T-helper 1 cell (primary cell): Measurements from ENCODE around the gene RPS18.
A peak's percentile ranks its signal among the peaks of the same experiment; 100 is the strongest.
"Not testable (repeated sequence)": the region's sequence is repeated elsewhere in the genome, so short reads cannot be mapped to it uniquely, and the experiment has no call there.

ENCODE experiments used
- DNase-seq, 5 donors: peaks; one replicate each; pipeline ENCODE4 v3.0.0-alpha.2; 2012 to 2020

RPS18 gene

DNA sequence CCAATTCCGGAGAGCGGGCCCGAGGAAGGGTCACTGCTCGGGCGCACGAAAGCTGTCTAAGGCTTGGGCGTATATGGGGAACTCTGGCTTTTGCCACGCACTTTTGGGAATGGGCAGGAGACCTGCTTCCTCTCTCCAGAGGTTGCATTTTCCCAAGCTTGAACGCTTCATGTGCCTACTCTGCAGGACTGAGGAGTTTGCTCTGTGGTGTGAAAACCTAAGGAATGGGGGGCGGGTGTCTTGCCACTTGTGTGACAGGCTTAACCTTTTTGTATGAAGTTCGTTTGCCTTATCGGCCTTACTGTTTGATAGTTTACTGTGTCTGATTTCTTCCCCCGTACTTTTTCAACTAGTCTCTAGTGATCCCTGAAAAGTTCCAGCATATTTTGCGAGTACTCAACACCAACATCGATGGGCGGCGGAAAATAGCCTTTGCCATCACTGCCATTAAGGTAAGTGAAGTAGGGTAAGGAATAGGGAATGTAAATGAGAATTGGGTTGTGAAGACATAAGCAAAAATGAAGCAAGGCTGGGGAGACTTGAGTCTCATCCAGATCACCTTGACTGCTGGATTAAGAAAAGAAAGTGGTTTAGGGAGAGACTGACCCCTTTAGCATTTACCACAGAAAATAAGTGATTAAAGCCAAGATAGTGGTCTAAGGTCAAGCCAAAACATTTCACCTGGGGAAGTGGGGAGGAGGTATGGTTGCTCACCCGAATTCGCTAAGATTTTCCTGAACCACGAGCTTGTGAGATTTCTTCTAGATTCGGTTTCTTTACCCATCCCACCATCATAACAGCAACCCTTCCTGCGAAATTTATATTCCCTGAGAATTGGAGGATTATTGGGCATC, 627 bp downstream of the RPS18 start:
- DNase-seq: no peak

DNA sequence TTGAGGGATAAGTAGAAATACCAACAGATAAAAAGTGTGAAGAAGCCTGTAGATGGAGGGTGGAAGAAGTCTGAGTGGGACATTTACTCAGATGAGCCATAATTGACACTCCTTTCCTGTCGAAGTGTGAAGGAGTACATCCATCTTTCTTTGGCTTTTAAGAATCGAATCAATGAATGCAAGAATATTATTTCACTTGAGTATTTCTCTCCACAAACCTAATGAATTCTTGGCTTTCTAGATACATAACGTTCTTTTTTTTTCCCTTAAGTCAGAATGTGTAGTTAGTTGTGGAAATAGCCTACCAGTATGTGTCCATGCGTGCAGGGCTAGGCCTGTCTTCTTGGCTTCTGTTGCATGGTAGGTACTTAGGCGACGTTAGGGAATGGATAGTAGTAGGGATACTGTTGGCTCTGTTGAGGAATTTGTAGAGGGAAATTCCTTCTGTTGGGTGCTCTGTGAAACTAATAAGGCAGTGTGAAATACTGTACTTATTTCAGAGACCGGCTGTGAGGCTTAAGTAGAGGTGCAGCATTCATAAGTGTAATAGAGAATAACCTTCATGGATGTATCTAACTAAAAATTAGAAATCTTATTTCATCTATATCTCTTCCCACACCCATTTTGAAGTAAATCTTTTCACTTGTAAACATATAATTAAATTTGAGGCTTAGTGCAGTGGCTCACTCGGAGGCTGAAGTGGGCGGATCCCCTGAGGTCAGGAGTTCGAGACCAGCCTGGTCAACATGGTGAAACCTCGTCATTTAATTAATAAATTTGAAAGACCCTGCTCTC, 1.5 kb downstream of the RPS18 start:
- DNase-seq: no peak

DNA sequence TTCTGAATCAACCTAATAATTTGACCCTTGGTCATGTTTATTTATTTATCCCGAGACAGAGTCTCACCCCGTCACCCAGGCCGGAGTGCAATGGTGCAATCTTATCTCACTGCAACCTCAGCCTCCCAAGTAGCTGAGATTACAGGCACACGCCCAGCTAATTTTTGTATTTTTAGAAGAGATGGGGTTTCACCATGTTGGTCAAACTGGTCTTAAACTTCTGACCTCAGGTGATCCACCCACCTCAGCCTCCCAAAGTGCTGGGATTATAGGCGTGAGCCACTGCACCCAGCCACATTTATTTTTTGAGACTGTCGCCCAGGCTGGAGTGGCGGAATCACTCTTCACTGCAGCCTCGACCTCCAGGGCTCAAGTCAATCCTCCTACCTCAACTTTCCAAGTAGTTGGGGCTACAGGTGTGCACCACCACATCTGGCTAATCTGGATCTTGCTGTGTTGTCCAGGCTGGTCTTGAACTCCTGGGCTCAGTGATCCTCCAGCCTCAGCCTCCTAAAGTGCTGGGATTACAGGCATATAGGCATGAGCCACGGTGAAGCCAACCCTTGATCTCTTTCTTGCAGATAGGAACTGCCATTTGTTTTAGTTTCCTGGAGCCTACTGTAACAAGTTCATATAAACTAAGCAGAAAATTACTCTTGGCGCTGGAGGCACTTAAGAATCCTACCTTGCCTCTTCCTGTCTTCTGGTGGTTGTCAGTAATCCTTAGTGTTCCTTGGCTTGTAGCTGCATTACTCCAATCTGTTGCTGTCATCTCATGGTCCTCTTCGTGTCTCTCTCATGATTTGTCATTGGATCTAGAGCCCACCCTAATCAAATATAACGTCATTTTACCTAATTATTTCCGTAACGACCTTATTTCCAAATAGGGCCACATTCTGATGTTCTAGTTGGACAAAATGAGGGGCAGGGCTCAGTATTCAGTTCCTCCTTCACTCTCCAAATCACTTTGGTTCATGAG, 2.3 kb downstream of the RPS18 start:
- DNase-seq: no peak

DNA sequence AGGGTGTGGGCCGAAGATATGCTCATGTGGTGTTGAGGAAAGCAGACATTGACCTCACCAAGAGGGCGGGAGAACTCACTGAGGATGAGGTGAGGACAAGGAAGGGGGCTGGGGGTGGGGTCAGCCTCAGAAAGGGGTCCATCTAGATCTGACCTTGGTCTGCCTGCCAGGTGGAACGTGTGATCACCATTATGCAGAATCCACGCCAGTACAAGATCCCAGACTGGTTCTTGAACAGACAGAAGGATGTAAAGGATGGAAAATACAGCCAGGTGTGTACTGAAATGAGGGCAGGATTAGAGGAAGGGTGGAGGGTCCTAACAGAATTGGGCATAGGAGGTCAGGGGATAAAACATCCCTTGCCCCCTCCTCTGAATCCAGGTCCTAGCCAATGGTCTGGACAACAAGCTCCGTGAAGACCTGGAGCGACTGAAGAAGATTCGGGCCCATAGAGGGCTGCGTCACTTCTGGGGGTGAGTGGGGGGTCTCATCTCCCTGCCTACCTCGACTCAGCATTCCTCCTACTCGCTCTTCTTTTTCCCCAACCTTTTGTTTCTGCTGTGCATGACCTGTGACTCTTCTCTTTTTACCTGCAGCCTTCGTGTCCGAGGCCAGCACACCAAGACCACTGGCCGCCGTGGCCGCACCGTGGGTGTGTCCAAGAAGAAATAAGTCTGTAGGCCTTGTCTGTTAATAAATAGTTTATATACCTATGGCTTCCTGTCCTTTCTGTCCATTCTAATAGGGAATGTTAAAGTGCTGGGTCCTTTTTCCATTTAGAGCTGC, 4.1 kb downstream of the RPS18 start:
- not testable (repeated sequence) for DNase-seq

DNA sequence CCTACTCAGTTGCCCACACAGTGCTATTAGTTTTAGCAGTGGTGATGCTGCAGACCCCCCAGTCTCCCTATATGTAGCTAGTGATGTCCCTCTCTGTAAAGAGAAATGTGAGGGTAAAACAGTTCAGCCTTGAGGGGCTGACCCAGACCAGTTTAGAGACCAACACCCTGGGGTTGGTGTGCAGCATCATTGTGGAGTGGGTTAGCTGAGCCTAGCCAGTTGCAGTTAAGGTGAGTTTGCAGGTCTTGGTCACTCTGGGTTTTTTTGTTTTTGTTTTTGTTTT, 4.6 kb downstream of the RPS18 start:
- DNase-seq: no peak

DNA sequence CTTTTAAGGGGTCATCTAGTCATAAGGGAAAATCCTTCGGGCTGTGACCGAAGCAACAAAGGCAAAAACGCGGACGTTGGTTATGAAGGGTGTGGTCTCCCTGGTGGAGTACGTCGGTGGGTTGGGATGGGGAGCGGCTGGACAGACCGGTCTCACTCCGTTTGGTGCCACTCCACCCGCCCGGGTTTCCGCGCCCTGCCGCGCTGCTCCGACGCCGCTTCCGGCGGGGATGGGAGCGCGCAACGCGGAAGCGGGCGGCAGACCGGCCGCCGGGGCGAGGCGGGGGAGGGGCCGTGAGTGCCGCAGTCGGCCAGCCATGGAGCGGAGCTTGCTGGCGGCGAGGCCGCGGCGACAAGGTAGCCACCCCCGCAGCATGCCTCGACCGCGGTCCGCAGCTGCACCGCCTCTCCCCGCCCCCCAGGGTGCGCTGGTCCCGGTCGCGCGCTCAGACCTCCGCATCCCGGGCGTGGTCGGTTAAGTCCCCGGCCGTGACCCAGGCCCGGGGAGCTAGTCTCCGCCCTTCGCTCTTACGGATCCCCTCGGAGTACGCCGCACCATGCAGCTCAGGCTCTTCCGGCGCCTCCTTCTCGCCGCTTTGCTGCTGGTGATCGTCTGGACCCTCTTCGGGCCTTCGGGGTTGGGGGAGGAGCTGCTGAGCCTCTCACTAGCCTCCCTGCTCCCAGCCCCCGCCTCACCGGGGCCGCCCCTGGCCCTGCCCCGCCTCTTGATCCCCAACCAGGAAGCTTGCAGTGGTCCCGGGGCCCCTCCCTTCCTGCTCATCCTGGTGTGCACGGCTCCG, 5.2 kb downstream of the RPS18 start, which contains the start of gene B3GALT4:
Gene B3GALT4, plus strand, starts transcription at position 260 of the 799 bp plus-strand sequence. Its CDS starts 297 bp downstream, at position 557.
- peak; percentile 50 to 84 (median 60) for DNase-seq

DNA sequence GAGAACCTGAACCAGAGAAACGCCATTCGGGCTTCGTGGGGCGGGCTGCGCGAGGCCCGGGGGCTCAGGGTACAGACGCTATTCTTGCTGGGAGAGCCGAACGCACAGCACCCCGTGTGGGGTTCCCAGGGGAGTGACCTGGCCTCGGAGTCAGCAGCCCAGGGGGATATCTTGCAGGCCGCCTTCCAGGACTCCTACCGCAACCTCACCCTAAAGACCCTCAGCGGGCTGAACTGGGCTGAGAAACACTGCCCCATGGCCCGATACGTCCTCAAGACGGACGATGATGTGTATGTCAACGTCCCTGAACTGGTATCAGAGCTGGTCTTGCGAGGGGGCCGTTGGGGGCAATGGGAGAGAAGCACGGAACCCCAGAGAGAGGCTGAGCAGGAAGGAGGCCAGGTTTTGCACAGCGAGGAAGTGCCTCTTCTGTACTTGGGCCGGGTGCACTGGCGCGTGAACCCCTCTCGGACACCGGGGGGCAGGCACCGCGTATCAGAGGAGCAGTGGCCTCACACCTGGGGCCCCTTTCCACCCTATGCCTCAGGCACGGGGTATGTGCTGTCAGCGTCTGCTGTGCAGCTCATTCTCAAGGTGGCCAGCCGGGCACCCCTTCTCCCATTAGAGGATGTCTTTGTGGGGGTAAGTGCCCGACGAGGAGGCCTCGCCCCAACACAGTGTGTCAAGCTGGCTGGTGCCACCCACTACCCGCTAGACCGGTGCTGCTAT, 6.0 kb downstream of the RPS18 start:
- DNase-seq: peak in 2 of 5 donors; percentile 24 to 27

DNA sequence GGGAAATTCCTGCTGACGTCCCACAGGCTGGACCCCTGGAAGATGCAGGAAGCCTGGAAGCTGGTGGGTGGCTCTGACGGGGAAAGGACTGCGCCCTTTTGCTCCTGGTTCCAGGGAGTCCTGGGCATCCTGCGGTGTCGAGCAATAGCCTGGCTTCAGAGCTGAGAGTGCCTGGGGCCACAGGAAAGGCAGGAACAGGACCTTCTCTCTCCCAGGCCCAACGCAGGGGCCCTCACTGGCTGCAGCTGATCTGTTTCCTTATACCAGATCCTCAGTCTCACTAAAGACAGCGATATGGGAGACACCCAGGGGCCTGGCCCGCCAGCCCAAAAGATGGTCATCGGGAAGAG, 6.5 kb downstream of the RPS18 start:
- DNase-seq: no peak

DNA sequence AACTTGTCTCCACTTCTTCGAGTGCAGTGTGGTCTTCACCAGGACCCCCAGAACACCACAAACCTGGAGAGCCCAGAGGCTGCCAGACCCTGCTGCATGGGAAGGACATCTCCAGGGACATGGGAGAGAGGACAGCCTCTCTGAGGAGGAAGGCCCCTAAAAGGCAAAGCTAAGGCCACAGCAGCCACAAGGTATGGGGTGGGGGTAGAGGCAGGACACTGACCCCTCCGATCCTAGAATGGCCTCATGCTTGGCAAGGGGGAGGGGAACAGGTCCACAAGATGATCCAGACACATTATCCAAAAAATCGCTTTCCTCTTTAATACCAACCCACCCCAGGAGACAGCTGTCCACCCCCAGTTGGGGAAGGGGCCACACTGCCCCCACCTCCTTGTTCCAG, 6.9 kb downstream of the RPS18 start:
- no peak for DNase-seq

DNA sequence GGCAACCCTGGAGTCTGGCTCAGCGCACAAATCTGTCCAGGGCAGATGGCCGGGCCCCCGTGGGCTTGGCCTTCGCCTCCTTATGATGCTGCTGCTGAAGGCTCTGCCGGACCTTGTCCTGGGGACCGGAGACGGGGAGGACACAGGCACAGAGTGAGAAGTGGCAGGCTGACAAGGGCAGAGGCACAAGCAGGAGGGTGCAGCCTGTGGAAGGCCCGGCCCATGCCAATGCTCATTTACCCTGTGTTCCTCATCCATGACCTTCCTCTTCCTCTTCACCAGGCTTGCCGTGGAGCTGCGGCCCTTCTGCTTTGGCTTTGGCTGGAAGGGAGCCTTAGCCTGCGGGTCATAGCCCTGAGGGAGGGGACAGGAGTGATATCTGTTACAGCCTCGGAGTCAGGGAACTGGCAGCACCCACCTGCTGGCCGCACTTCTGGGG, 7.4 kb downstream of the RPS18 start:
- DNase-seq: no peak

DNA sequence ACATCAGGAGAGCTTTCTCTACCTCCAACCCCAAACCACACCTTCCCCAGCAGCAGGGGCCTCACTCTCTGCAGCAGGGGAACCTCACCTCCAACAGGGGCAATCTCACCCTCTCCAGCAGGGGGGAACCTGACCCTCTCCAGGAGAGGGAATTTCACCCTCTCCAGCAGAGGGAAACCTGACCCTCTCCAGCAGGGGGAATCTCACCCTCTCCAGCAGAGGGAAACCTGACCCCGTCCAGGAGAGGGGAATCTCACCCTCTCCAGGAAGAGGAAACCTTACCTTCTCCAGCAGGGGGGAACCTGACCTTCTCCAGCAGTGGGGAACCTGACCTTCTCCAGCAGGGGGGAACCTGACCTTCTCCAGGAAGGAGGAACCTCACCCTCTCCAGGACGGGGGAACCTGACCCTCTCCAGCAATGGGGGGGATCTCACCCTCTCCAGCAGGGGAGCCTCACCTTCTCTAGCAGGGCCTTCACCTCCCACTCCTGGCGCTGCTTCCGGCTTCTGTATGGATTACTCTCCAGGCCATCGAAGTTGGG, 8.2 kb downstream of the RPS18 start:
- no peak for DNase-seq

DNA sequence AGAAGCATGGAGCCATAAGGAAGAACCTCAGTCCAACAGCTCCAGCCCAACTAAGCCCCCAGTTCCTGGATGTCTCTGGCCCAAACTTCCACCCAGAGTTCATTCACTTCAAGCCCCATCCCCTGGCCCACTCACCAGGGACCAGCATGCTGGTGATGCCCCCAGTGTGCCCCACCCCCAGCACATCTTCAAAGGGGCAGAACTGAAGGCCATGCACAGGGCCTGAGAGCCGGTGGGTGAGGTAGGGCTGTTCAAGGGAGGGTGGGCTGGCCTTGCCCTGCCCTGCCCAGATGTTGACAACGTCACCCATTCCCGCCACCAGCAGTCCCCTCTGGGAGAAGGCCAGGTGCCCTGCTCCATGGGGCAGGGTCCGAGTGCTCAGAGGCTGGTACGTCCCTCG, 8.7 kb downstream of the RPS18 start:
- no peak for DNase-seq

DNA sequence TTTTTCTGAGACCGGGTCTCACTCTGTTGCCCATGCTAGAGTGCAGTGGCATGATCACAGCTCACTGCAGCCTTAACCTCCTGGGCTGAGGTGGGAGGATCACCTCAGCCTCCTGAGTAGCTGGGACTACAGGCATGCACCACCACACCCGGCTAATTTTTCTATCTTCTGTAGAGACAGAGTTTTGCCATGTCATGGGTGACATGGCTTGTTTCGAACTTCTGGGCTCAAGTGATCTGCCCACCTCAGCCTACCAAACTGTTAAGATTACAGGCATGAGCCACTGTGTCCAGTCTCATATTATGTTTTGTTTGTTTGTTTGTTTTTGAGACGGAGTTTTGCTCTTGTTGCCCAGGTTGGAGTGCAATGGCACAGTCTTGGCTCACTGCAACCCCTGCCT, 13.3 kb downstream of the RPS18 start:
- DNase-seq: not testable (repeated sequence)

DNA sequence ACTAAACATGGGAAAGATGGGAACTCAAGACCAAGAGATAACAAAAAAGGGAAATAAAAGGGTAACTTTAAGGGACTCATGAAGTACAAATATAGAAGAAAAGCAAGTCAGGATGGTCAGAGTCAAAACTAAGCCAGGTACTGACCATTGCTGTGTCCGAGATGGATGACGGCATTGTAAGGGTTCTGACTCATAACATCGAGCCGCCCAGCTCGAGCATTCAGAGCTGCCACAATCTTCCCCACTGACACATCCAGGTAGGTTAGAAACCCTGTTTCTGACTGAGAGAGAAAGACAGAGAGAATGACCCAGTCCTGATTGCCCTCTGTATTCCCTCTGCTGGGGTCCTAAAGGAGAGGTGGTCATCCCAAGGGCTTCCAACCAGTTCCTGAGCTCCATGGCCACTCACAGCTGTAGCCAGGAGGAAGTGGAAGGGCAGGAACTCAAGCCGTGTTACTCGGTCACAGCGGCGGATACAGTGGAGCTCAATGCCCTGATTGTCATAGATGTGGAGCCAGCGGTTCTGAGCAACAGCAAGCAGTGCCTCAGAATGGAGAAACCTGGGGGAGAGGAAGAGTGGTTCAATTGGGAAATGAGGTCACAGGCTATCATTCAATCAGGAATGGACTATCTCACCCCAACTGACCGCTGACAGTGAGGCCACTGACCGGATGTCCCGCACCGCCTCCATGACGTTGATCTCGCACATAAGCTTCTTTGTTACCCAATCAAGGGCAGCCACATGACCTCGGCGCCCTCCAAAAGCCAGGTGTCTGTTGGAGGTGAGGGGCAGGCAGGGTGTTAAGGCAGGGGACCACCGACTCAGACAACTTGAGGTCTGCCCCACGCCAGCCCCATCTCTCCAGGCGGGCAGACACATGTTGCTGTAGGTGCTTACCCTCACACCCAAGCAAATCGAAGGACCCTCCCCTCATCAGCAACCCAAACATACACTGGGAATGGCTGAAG, 15.4 kb downstream of the RPS18 start:
- DNase-seq: no peak

DNA sequence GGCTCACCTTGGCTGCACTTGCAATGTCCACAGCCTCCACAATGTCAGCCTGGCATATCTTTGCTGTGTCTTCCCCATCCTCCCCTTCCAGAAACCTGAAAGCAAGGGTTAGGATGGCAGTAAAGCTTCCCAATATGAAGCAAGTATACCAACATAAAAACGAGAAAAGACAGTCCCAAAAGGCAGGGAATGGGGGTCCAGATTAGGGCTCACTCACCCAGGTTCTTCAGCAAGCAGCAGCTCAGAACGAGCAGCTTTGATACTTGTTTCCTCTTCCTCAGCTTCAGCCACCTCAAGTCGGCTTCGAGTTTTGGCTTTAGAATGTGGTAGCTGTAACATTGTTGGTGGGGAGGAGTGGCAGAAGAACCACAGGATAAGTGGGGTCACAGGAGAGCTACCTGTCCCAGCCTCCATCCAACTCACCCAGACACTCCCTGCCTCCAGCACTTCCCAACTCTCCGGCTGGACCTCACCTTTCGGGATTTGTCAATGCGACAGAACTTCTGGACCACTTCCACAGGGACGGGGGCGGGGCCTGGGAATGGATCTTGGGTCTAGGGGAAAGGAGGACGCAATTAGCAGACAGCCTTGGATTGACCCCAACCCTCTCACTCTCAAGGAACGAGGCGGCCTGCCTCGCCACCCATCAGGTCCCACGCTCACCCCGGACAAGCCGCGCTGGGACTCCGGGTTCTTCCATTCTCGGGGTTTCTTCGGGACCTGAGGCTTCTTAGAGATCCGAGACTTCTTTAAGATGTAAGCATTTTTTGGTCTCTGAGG, 16.5 kb downstream of the RPS18 start:
- no peak for DNase-seq

DNA sequence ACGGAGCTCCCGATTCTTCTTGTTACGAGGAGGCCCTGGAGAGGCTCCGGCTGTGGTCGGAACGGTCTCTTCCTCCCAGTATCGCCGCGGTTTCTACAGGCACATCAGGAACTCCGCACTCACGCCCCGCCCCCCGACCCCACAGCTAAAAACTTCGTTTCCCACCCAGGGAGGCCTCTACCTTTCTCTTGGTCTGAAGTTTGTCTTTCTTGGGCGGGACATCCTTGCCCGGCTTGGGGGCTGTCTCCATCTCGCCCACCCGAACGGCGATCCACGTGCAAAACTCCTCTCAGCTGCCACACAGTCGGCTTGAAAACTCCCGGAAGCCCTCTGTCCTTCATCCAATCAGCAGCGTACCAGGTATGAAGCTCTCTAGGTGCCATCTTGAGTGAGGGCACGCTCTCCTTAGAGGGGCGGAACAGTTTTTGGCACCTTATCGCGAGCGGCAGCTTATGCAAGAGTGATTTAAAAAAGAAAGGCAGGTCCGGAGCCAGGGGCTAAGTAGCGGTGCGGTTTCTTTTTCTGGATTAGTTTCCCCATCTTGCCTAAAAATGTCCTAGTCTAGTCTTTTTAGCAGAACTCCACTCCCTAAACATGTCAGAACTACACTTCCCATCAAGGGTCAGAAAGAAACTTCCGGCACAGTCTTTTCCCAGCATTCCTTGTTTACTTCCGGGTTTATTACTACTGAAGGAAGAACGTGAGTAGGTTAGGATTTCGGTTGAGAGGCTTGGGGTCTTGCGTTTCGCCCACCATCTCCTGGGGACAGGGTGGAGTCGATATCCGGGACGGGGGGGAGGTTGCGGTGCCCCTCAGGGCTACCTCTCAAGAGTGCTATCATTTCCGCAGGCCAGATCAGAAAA, 17.3 kb downstream of the RPS18 start, which contains the start of the genes PFDN6 and WDR46:
Gene PFDN6, plus strand, starts transcription at position 681 of the 863 bp plus-strand sequence. CDS start 256 bp downstream, outside the sequence.
Gene WDR46, minus strand, starts transcription at position 319 of the 863 bp plus-strand sequence. Its CDS starts 69 bp downstream, at position 250.
- DNase-seq: peak; percentile 53 to 90 (median 73)
